ENCODE results near the gene AFF3. TPM values are rescaled to one million over a fixed set of nuclear protein-coding genes. Genes with fewer than 3 reads are reported as not detected.

The AFF3 gene
- polyA plus RNA-seq, 1 donor (not counting 4 experiments of a cell fraction or from before 2014, with no cell fraction given): not detected

DNA sequence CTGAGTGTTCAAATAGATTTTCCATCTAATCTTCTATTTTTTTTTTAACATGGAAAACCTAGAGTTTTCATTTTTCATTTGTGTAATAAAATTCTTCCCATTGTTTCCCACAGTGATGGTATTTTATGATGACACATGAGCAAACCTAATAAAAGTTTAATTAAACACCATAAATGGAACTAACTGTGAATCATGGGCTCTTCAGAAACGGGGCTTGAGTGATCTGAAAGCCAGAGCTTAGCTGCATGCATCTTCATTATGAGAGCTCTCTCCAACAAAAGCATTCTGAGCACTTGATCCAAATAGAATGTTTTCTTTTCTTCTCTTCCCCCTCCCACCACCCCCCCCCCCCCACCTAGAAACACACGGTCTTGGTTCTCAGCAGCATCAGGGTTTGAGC, 570.4 kb downstream of the AFF3 start:
- H3K9me3 ChIP-seq (ENCODE audit: control insufficient read depth, low read depth, low read length): no peaks in the 10 kb centered on the region
- no peak for DNase-seq (ENCODE audit: low read depth, low spot score)
- H3K36me3 ChIP-seq (ENCODE audit: control insufficient read depth in 2 of 2, extremely low read depth in 1 of 2, insufficient read depth in 2 of 2, low read length in 2 of 2): no peaks in the 10 kb centered on the region
- H2AFZ ChIP-seq (ENCODE audit: control insufficient read depth, low read length): no peak overlapping the region
- H3K4me1 ChIP-seq (ENCODE audit: control insufficient read depth, extremely low read depth, insufficient read depth, low read length): no peaks in the 10 kb centered on the region
- H3K27ac ChIP-seq (ENCODE audit: control insufficient read depth, insufficient read depth, low read length): no peak overlapping the region
- dilution Hi-C loops (cut with MboI; ENCODE audit: extremely low pct_ligation_motif_present, low sequenced_read_pairs): no loop called here
- H4K20me1 ChIP-seq (ENCODE audit: control insufficient read depth, extremely low read depth, insufficient read depth, low read length): no peaks in the 10 kb centered on the region
- H3K4me2 ChIP-seq (ENCODE audit: control insufficient read depth, extremely low read depth, insufficient read depth, low read depth, low read length): no peak overlapping the region
- peaks cover 11% of the 10 kb centered on the region for H3K27me3 ChIP-seq (ENCODE audit: control insufficient read depth, extremely low read depth, insufficient read depth, low read length)
- no peak for TF ChIP-seq EZH2 (IDR thresholded peaks at IDR 0.05; ENCODE audit: low read length)
- TF ChIP-seq, protein P1, sequence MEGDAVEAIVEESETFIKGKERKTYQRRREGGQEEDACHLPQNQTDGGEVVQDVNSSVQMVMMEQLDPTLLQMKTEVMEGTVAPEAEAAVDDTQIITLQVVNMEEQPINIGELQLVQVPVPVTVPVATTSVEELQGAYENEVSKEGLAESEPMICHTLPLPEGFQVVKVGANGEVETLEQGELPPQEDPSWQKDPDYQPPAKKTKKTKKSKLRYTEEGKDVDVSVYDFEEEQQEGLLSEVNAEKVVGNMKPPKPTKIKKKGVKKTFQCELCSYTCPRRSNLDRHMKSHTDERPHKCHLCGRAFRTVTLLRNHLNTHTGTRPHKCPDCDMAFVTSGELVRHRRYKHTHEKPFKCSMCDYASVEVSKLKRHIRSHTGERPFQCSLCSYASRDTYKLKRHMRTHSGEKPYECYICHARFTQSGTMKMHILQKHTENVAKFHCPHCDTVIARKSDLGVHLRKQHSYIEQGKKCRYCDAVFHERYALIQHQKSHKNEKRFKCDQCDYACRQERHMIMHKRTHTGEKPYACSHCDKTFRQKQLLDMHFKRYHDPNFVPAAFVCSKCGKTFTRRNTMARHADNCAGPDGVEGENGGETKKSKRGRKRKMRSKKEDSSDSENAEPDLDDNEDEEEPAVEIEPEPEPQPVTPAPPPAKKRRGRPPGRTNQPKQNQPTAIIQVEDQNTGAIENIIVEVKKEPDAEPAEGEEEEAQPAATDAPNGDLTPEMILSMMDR (optimal IDR thresholded peaks at IDR 0.05 in 1 of 3, IDR thresholded peaks at IDR 0.05 in 1 of 3, conservative IDR thresholded peaks at IDR 0.05 in 1 of 3; ENCODE audit: extremely low read depth in 1 of 3, insufficient read depth in 2 of 3, low read length in 3 of 3): no peak
- H3K4me3 ChIP-seq (ENCODE audit: control insufficient read depth in 2 of 3, extremely low read depth in 1 of 3, insufficient read depth in 2 of 3, low read depth in 1 of 3, low read length in 3 of 3): no peak overlapping the region
- H3K9me1 ChIP-seq (ENCODE audit: control insufficient read depth, extremely low read depth, insufficient read depth, low read length): no peaks in the 10 kb centered on the region
- no peak overlapping the region for H3K9ac ChIP-seq (ENCODE audit: control insufficient read depth, extremely low read depth, insufficient read depth, low read length)
- no peak for FAIRE-seq
- no peaks in the 10 kb centered on the region for H3K79me2 ChIP-seq (ENCODE audit: control insufficient read depth, insufficient read depth, low read length)

DNA sequence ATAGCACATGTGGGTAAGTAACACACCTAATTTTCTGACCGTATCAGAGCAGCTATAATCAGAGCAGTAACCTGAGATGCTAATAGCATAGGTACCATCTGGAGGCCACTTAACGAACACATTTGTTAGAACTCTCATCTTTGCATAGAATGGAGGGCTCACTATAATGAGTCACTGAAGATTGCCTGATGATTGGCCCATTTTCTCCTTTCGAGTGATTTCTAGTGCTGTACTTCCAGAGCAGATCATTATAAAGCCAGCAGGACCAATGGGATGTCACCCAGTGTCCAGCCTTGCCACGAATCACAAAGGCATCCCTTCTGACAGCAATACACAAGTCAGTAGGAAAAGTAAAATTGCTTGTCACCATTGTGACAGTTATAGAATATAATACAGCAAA, 570.9 kb downstream of the AFF3 start:
- no peak overlapping the region for H3K9ac ChIP-seq (ENCODE audit: control insufficient read depth, extremely low read depth, insufficient read depth, low read length)
- no peaks in the 10 kb centered on the region for H3K9me3 ChIP-seq (ENCODE audit: control insufficient read depth, low read depth, low read length)
- no peak overlapping the region for H2AFZ ChIP-seq (ENCODE audit: control insufficient read depth, low read length)
- no peaks in the 10 kb centered on the region for H4K20me1 ChIP-seq (ENCODE audit: control insufficient read depth, extremely low read depth, insufficient read depth, low read length)
- H3K4me2 ChIP-seq (ENCODE audit: control insufficient read depth, extremely low read depth, insufficient read depth, low read depth, low read length): no peak overlapping the region
- H3K9me1 ChIP-seq (ENCODE audit: control insufficient read depth, extremely low read depth, insufficient read depth, low read length): no peaks in the 10 kb centered on the region
- dilution Hi-C loops (cut with MboI; ENCODE audit: extremely low pct_ligation_motif_present, low sequenced_read_pairs): no loop called here
- peaks cover 11% of the 10 kb centered on the region for H3K27me3 ChIP-seq (ENCODE audit: control insufficient read depth, extremely low read depth, insufficient read depth, low read length)
- H3K27ac ChIP-seq (ENCODE audit: control insufficient read depth, insufficient read depth, low read length): no peak overlapping the region
- DNase-seq (ENCODE audit: low read depth, low spot score): no peak
- no peak for FAIRE-seq
- no peaks in the 10 kb centered on the region for H3K36me3 ChIP-seq (ENCODE audit: control insufficient read depth in 2 of 2, extremely low read depth in 1 of 2, insufficient read depth in 2 of 2, low read length in 2 of 2)
- TF ChIP-seq EZH2 (IDR thresholded peaks at IDR 0.05; ENCODE audit: low read length): no peak
- TF ChIP-seq, protein P1 (optimal IDR thresholded peaks at IDR 0.05 in 1 of 3, IDR thresholded peaks at IDR 0.05 in 1 of 3, conservative IDR thresholded peaks at IDR 0.05 in 1 of 3; ENCODE audit: extremely low read depth in 1 of 3, insufficient read depth in 2 of 3, low read length in 3 of 3): no peak
- H3K4me3 ChIP-seq (ENCODE audit: control insufficient read depth in 2 of 3, extremely low read depth in 1 of 3, insufficient read depth in 2 of 3, low read depth in 1 of 3, low read length in 3 of 3): no peak overlapping the region
- H3K4me1 ChIP-seq (ENCODE audit: control insufficient read depth, extremely low read depth, insufficient read depth, low read length): no peaks in the 10 kb centered on the region
- no peaks in the 10 kb centered on the region for H3K79me2 ChIP-seq (ENCODE audit: control insufficient read depth, insufficient read depth, low read length)

Data from keratinocyte (primary cell).